ENCODE data around the gene NUP43. TPM values are rescaled to one million over a fixed set of nuclear protein-coding genes. Genes with fewer than 3 reads are reported as not detected.
A peak's percentile ranks its signal among the peaks of the same experiment; 100 is the strongest.

Gene NUP43
- total RNA-seq, 5 donors from 2014 or later (not counting 1 experiment from before 2014, with no cell fraction given) = 14.6 to 53.5 (median 46.0) TPM

DNA sequence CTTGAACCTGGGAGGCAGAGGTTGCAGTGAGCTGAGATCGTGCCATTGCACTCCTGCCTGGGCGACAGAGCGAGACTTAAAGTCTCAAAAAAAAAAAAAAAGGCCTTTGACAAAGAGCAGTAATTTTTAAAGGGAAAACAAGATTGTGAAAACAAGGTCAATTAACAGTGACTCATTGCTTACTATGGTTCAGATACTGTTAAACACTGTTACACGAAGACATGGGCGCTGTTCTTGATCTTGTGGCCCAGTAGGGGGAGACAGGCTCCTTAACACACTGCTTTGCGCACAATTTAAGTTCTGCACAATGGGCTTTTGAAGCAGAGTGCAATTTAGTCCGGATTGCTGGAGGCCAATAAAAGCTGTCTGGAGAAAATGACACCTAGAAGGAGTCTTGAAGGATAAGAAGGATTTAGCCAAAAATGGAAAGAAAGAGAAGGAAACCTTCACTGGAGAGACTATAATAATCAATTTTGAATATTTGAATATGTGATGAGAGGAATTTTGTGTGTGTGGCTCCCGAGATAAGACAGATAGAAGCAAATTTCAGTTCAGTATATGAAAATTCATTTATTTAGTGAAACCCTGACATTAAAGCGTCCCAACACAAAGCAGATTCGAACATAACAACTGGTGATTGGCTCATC is 22.4 kb downstream of the NUP43 start:
- H3K4me1 ChIP-seq (ENCODE audit: control insufficient read depth in 1 of 2, extremely low read depth in 1 of 2, insufficient read depth in 2 of 2, low read length in 2 of 2) = peaks cover 9 to 13% of the 10 kb centered on the region in 2 experiments
- H3K9me3 ChIP-seq = no peaks in the 10 kb centered on the region
- ChIA-PET POLR2A (no interaction called here), CTCF (interaction anchor here in 1 of 2 donors (0.5 to 1.2 kb wide), 3 partner anchors 21 to 77 kb away, joined by 3 to 4 read pairs (median 3); no protein-coding TSS in a partner anchor)
- H3K4me1 Mint-ChIP-seq = peaks cover 18 to 23% (median 19%) of the 10 kb centered on the region in 3 donors
- ATAC-seq (replicated peaks in 1 of 4) (peak; percentile 87 to 91 (median 90)), DNase-seq (peak in 28 of 35 experiments; percentile 3 to 66 (median 26))
- H3K9me3 Mint-ChIP-seq = no peaks in the 10 kb centered on the region
- H3K4me3 ChIP-seq (ENCODE audit: control insufficient read depth in 1 of 2, extremely low read depth in 1 of 2, low read length in 1 of 2) = no peak overlapping the region
- no peak overlapping the region for H3K4me3 Mint-ChIP-seq
- peak overlapping the region in 1 of 2 donors; percentile 41 for H3K27ac Mint-ChIP-seq
- peaks cover 0 to 22% of the 10 kb centered on the region in 2 donors for H3K36me3 ChIP-seq (ENCODE audit: control insufficient read depth in 2 of 2, extremely low read depth in 1 of 2, insufficient read depth in 1 of 2, low read length in 1 of 2)
- no peaks in the 10 kb centered on the region for H3K27me3 Mint-ChIP-seq
- peaks cover 9% of the 10 kb centered on the region for H3K36me3 Mint-ChIP-seq
- no peaks in the 10 kb centered on the region for H3K27me3 ChIP-seq (replicated peaks in 1 of 2; ENCODE audit: control insufficient read depth in 2 of 2, extremely low read depth in 1 of 2, insufficient read depth in 2 of 2, low read length in 1 of 2)
- WGBS (ENCODE audit: insufficient coverage) = 66% methylated on average over 7 of the region's 10 CpGs
- no peak overlapping the region for H3K27ac ChIP-seq (ENCODE audit: low read length)

DNA sequence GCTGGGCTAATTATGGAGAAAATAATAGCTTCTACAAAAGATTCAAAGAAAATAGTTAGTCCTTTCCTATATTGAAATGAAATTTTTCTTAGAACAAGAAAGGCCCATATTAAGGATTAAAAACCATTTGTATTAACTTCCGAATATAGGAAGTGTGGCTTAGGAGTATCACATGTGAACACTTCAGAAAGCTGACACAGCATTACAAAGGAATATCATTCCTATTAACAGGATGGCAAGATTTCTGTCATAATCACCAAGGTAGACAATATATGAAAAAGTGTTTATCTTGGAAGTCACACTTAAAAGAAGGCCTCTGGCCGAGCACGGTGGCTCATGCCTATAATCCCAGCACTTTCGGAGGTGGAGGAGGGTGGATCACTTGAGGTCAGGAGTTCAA is 23.1 kb downstream of the NUP43 start:
- POLR2A ChIA-PET = interaction anchor here in 1 of 2 donors (0.6 kb wide), 1 partner anchor 24 kb away, joined by 3 read pairs; no protein-coding TSS in a partner anchor
- Mint-ChIP-seq H3K27ac (no peak overlapping the region), H3K36me3 (peaks cover 9% of the 10 kb centered on the region), H3K4me1 (peaks cover 17 to 23% (median 17%) of the 10 kb centered on the region in 3 donors), H3K27me3 (no peaks in the 10 kb centered on the region), H3K4me3 (no peak overlapping the region), H3K9me3 (no peaks in the 10 kb centered on the region)
- DNase-seq (no peak), ATAC-seq (replicated peaks in 1 of 4) (no peak)
- WGBS (ENCODE audit: insufficient coverage) = no CpG with 5 or more reads among the region's 4 CpGs
- Histone ChIP-seq H3K4me1 (ENCODE audit: control insufficient read depth in 1 of 2, extremely low read depth in 1 of 2, insufficient read depth in 2 of 2, low read length in 2 of 2) (peaks cover 7 to 12% of the 10 kb centered on the region in 2 experiments), H3K4me3 (ENCODE audit: control insufficient read depth in 1 of 2, extremely low read depth in 1 of 2, low read length in 1 of 2) (no peak overlapping the region), H3K9me3 (no peaks in the 10 kb centered on the region), H3K36me3 (ENCODE audit: control insufficient read depth in 2 of 2, extremely low read depth in 1 of 2, insufficient read depth in 1 of 2, low read length in 1 of 2) (peaks cover 0 to 16% of the 10 kb centered on the region in 2 donors), H3K27ac (ENCODE audit: low read length) (no peak overlapping the region), H3K27me3 (replicated peaks in 1 of 2; ENCODE audit: control insufficient read depth in 2 of 2, extremely low read depth in 1 of 2, insufficient read depth in 2 of 2, low read length in 1 of 2) (no peaks in the 10 kb centered on the region)
- CTCF ChIA-PET = interaction anchor here in 1 of 2 donors (0.5 to 0.7 kb wide), 2 partner anchors 24 to 76 kb away, joined by 3 to 4 read pairs; no protein-coding TSS in a partner anchor

DNA sequence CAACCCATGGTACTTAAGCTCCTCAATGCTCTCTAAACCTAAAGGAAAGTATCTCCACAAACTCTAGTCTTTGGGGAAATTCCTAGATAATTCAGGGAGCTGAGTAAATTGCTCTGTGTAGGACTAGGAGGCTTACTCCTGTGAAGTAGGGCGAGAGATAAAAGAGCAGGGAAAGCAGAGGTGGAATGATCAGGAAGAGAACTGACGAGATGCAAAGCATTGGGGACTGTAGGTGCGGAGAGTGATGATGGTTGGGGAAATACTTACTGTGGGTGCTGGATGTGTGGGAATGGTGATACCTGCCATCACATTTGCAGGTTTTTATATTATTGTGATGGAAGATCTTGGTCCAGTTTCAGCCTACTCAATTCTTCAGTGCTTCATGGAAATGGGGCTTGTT is 26.8 kb downstream of the NUP43 start:
- no peaks in the 10 kb centered on the region for H3K9me3 Mint-ChIP-seq
- POLR2A ChIA-PET = interaction anchor here (0.6 to 2.3 kb wide), 4 partner anchors 15 to 29 kb away, joined by 3 to 9 read pairs (median 5); no protein-coding TSS in a partner anchor

DNA sequence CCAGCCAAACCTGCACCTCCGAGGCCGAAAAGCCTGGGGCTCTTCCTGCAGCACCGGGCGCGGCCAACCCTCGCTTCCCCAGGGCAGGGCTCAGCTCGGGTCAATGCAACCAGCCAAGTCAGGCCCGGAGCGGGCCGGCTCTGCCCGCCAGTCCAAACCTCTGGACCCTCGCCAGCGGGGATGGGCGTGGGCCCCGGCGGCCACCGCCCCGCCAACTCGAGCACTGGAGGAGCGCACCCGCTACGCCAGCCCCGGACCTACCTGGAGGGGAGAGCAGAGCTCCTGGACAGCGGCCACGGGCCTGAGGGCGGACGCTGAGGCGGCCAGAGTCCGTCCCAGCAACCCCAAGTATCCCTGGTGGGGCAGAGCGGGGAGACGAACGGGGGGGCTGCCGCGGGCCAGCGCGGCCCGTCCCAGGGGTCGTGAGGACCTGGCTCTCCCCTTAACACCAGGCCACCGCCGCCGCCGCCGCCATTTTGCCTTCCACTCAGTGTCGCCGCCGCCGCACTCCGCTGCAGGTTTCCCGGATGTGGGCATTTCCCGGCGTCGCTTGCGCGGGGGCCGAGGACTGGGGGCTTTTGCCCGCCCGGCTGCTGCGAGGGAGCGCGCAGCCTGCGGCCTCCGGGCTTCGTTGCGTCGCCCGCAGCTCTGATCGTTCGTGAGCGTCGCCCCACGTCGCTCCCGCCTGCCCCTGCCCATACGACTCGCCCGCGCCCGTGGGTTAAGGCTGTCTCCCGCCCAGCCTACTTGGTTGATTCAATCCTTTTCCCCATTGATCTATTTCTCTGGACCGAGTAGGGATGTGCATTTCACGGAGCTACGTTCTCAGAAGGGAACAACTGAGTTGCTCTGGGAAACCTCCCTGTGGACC is 28.5 kb downstream of the NUP43 start, which contains the start of gene LATS1:
Gene LATS1 (minus strand): TSS at position 514 of the 871 bp plus-strand sequence. CDS start 15,975 bp downstream, outside the sequence.
- Histone ChIP-seq H3K27me3 (replicated peaks in 1 of 2; ENCODE audit: control insufficient read depth in 2 of 2, extremely low read depth in 1 of 2, insufficient read depth in 2 of 2, low read length in 1 of 2) (no peaks in the 10 kb centered on the region), H3K9me3 (no peaks in the 10 kb centered on the region), H3K4me1 (ENCODE audit: control insufficient read depth in 1 of 2, extremely low read depth in 1 of 2, insufficient read depth in 2 of 2, low read length in 2 of 2) (peaks cover 16 to 19% of the 10 kb centered on the region in 2 experiments), H3K36me3 (ENCODE audit: control insufficient read depth in 2 of 2, extremely low read depth in 1 of 2, insufficient read depth in 1 of 2, low read length in 1 of 2) (peaks cover 0 to 5% of the 10 kb centered on the region in 2 donors), H3K27ac (ENCODE audit: low read length) (peak within 1 kb of the TSS; percentile 84), H3K4me3 (ENCODE audit: control insufficient read depth in 1 of 2, extremely low read depth in 1 of 2, low read length in 1 of 2) (peak within 1 kb of the TSS; percentile 77 to 88)
- ATAC-seq (replicated peaks in 1 of 4) (peak; percentile 93 to 96 (median 94)), DNase-seq (peak; percentile 79 to 96 (median 90))
- CTCF ChIA-PET = interaction anchor here in 1 of 2 donors (0.6 to 1.9 kb wide), 6 partner anchors 13 to 299 kb away, joined by 3 to 16 read pairs (median 5); partner anchors contain the start of genes NUP43, PPIL4 and ZC3H12D
- peak within 1 kb of the TSS; percentile 94 to 97 (median 96) for H3K4me3 Mint-ChIP-seq
- H3K27ac Mint-ChIP-seq = peak within 1 kb of the TSS; percentile 97 to 98
- no peaks in the 10 kb centered on the region for H3K27me3 Mint-ChIP-seq
- POLR2A ChIA-PET = interaction anchor here (1.1 to 2.3 kb wide), 4 partner anchors 13 to 31 kb away, joined by 3 to 9 read pairs (median 6); partner anchors contain the start of gene PCMT1 (in 1 of the 2)
- WGBS (ENCODE audit: insufficient coverage) = under 1% methylated on average over 82 of the region's 82 CpGs
- H3K4me1 Mint-ChIP-seq = peaks cover 40 to 52% (median 41%) of the 10 kb centered on the region in 3 donors
- peaks cover 2% of the 10 kb centered on the region for H3K36me3 Mint-ChIP-seq
- no peaks in the 10 kb centered on the region for H3K9me3 Mint-ChIP-seq

More for the DNA sequence above, 26.8 kb downstream of the NUP43 start:
- Mint-ChIP-seq H3K27me3 (no peaks in the 10 kb centered on the region), H3K4me3 (peak overlapping the region in 2 of 3 donors; percentile 27 to 37), H3K4me1 (peaks cover 37 to 41% (median 38%) of the 10 kb centered on the region in 3 donors), H3K27ac (peak overlapping the region in 1 of 2 donors; percentile 1), H3K36me3 (peaks cover 3% of the 10 kb centered on the region)
- no peak overlapping the region for H3K27ac ChIP-seq (ENCODE audit: low read length)
- 98% methylated on average over 3 of the region's 3 CpGs for WGBS (ENCODE audit: insufficient coverage)
- CTCF ChIA-PET = interaction anchor here in 1 of 2 donors (1.6 kb wide), 1 partner anchor 297 kb away, joined by 5 read pairs; no protein-coding TSS in a partner anchor
- peaks cover 16 to 19% of the 10 kb centered on the region in 2 experiments for H3K4me1 ChIP-seq (ENCODE audit: control insufficient read depth in 1 of 2, extremely low read depth in 1 of 2, insufficient read depth in 2 of 2, low read length in 2 of 2)
- no peaks in the 10 kb centered on the region for H3K27me3 ChIP-seq (replicated peaks in 1 of 2; ENCODE audit: control insufficient read depth in 2 of 2, extremely low read depth in 1 of 2, insufficient read depth in 2 of 2, low read length in 1 of 2)
- no peaks in the 10 kb centered on the region for H3K9me3 ChIP-seq
- H3K36me3 ChIP-seq (ENCODE audit: control insufficient read depth in 2 of 2, extremely low read depth in 1 of 2, insufficient read depth in 1 of 2, low read length in 1 of 2) = peaks cover 0 to 2% of the 10 kb centered on the region in 2 donors
- DNase-seq (no peak), ATAC-seq (replicated peaks in 1 of 4) (no peak)
- no peak overlapping the region for H3K4me3 ChIP-seq (ENCODE audit: control insufficient read depth in 1 of 2, extremely low read depth in 1 of 2, low read length in 1 of 2)

DNA sequence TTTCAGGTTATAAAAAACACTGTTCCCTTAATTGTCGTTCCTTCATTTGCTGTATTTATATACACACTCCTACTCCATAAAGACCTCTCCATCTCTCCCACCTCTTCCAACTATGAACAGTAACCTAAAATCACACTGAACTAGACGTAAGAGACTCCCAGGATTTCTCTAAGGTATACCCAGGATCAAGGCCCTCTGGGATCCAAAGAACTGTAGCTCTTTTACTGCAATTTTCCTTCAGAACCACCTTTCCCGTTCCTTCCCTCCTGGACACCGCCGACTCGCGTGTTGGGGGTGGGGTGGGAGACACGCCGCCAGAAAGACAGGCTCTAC is 29.1 kb downstream of the NUP43 start:
- ChIA-PET POLR2A (interaction anchor here (0.6 to 2.3 kb wide), 5 partner anchors 13 to 32 kb away, joined by 3 to 8 read pairs (median 6); partner anchors contain the start of gene PCMT1 (in 1 of the 2)), CTCF (interaction anchor here in 1 of 2 donors (0.6 to 1.9 kb wide), 5 partner anchors 12 to 233 kb away, joined by 3 to 16 read pairs (median 5); partner anchors contain the start of genes NUP43, PPIL4 and ZC3H12D)
- H3K27me3 Mint-ChIP-seq = no peaks in the 10 kb centered on the region
- peaks cover 40 to 52% (median 41%) of the 10 kb centered on the region in 3 donors for H3K4me1 Mint-ChIP-seq
- H3K9me3 Mint-ChIP-seq = no peaks in the 10 kb centered on the region
- peaks cover 2% of the 10 kb centered on the region for H3K36me3 Mint-ChIP-seq
- Histone ChIP-seq H3K27ac (ENCODE audit: low read length) (peak overlapping the region; percentile 84), H3K9me3 (no peaks in the 10 kb centered on the region), H3K4me3 (ENCODE audit: control insufficient read depth in 1 of 2, extremely low read depth in 1 of 2, low read length in 1 of 2) (peak overlapping the region; percentile 77 to 88), H3K36me3 (ENCODE audit: control insufficient read depth in 2 of 2, extremely low read depth in 1 of 2, insufficient read depth in 1 of 2, low read length in 1 of 2) (peaks cover 0 to 2% of the 10 kb centered on the region in 2 donors), H3K27me3 (replicated peaks in 1 of 2; ENCODE audit: control insufficient read depth in 2 of 2, extremely low read depth in 1 of 2, insufficient read depth in 2 of 2, low read length in 1 of 2) (no peaks in the 10 kb centered on the region), H3K4me1 (ENCODE audit: control insufficient read depth in 1 of 2, extremely low read depth in 1 of 2, insufficient read depth in 2 of 2, low read length in 2 of 2) (peaks cover 19 to 22% of the 10 kb centered on the region in 2 experiments)
- DNase-seq = no peak
- 0% methylated on average over 3 of the region's 9 CpGs for WGBS (ENCODE audit: insufficient coverage)
- H3K4me3 Mint-ChIP-seq = peak overlapping the region; percentile 94 to 97 (median 96)
- no peak for ATAC-seq (replicated peaks in 1 of 4)
- peak overlapping the region; percentile 89 to 95 for H3K27ac Mint-ChIP-seq

All from T-cell (primary cell).